ENCODE data around the gene OXSR1.
A peak's percentile ranks its signal among the peaks of the same experiment; 100 is the strongest.
"Not testable (repeated sequence)": the region's sequence is repeated elsewhere in the genome, so short reads cannot be mapped to it uniquely, and the experiment has no call there.

OXSR1 gene

DNA sequence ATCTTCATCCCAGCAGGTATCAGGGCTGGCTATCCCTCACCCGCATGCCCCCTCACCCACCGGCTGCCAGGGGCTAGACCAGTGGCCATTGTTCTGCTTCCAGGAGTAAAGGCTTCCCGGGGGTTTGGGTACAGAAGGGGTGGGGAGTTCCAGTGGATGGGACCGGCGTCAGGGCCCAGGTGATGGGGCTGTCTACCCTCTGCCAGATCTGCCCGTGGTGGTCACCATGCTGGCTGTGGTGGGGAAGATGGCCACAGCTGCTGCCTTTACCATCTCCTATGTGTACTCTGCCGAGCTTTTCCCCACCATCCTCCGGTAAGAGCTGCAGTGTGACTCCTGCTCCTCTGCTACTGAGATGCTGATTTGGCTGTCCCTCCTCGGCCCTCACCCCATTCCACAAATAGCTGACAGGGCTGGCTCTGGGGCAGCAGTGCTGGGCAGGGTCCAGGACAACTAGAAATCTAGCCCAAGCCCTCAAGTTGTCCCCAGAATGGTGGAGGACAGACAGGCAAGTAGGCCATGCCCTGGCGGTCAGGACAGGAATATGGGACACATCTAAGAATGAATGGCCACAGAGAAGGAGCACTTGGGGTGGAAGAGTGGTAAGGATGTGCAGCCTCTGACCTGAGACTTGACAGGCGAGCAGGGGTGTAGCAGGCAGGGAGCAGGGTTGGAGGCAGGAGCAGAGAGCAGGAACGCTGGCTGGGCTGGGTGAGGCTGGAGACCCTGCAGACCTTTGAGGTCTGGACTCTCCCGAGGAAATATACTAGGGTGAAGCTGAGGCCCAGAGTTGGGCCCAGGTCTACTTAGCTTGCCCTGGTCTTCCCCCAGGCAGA lies 111.0 kb downstream of the OXSR1 start:
- no peaks in the 10 kb centered on the region for H3K9me3 ChIP-seq (ENCODE audit: low read depth, low read length)
- DNase-seq (ENCODE audit: low read depth, low spot score), result no peak
- no peak for TF ChIP-seq EZH2 (IDR thresholded peaks at IDR 0.05)
- no peak for TF ChIP-seq FOXP2 (optimal IDR thresholded peaks at IDR 0.05; ENCODE audit: control extremely low read depth, extremely low read length, insufficient read depth)
- TF ChIP-seq POLR2AphosphoS5 (IDR thresholded peaks at IDR 0.05; ENCODE audit: borderline replicate concordance, low read depth, low read length), result no peak

DNA sequence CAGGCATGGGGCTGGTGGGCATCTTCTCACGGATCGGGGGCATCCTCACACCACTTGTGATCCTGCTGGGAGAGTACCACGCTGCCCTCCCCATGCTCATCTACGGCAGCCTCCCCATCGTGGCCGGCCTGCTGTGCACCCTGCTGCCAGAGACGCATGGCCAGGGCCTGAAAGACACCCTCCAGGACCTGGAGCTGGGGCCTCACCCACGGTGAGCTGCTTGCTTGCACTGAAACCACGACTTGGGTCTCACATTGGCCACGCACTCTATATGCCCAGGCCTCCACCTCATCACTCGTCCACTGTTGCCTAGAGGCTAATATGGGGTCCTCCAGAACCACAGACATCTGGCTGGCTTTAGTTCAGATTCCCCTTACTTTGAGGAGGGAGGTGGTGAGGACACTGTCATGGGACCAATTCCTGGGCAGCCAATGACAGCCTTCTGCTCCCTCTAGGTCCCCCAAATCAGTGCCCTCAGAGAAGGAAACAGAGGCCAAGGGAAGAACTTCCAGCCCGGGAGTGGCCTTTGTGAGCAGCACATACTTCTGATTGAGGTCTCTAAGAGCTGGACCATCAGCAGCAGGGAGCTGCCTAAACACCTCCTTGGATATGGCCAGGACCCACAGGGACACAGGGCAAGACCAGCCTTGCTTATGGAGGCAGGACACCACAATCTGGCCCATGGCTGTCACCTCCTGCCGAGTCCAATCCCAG lies 111.7 kb downstream of the OXSR1 start:
- no peak for DNase-seq (ENCODE audit: low read depth, low spot score)
- H3K36me3 ChIP-seq (ENCODE audit: insufficient read depth, low read length), result no peaks in the 10 kb centered on the region
- no peak overlapping the region for H3K4me3 ChIP-seq
- no peak overlapping the region for H3K9ac ChIP-seq (ENCODE audit: insufficient read length)
- no peak overlapping the region for H3K27ac ChIP-seq
- no peak for TF ChIP-seq EZH2 (IDR thresholded peaks at IDR 0.05)
- TF ChIP-seq FOXP2 (optimal IDR thresholded peaks at IDR 0.05; ENCODE audit: control extremely low read depth, extremely low read length, insufficient read depth), result no peak
- TF ChIP-seq POLR2AphosphoS5 (IDR thresholded peaks at IDR 0.05; ENCODE audit: borderline replicate concordance, low read depth, low read length), result no peak
- H3K9me3 ChIP-seq (ENCODE audit: low read depth, low read length), result no peaks in the 10 kb centered on the region

More for the DNA sequence above, 111.0 kb downstream of the OXSR1 start:
- H3K36me3 ChIP-seq (ENCODE audit: insufficient read depth, low read length), result no peaks in the 10 kb centered on the region
- no peak overlapping the region for H3K9ac ChIP-seq (ENCODE audit: insufficient read length)
- no peak overlapping the region for H3K27ac ChIP-seq
- no peak overlapping the region for H3K4me3 ChIP-seq

DNA sequence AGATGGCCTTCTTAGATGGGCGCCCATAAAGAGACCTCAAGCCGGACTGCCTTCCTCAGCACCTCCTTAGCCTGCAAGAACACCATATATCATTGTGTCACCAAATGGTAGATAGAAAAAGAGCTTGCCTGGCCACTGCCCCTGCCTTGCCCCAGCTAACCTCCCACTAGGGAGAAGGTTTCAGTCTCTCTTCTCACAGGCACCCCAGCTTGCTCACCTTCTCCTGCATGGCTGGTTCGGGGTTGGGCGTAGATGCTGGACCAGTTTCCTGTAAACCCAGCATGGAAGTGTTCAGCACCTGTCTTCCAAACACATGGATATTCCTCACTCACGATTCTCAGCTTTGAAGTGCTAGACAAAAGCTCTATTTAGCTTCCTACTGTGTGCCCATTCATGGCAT lies 113.5 kb downstream of the OXSR1 start:
- no peaks in the 10 kb centered on the region for H3K9me3 ChIP-seq (ENCODE audit: low read depth, low read length)
- no peak overlapping the region for H3K9ac ChIP-seq (ENCODE audit: insufficient read length)
- H3K4me3 ChIP-seq, result no peak overlapping the region
- no peaks in the 10 kb centered on the region for H3K36me3 ChIP-seq (ENCODE audit: insufficient read depth, low read length)
- no peak overlapping the region for H3K27ac ChIP-seq
- no peak for DNase-seq (ENCODE audit: low read depth, low spot score)
- no peak for TF ChIP-seq FOXP2 (optimal IDR thresholded peaks at IDR 0.05; ENCODE audit: control extremely low read depth, extremely low read length, insufficient read depth)
- TF ChIP-seq POLR2AphosphoS5 (IDR thresholded peaks at IDR 0.05; ENCODE audit: borderline replicate concordance, low read depth, low read length), result no peak
- TF ChIP-seq EZH2 (IDR thresholded peaks at IDR 0.05), result no peak

DNA sequence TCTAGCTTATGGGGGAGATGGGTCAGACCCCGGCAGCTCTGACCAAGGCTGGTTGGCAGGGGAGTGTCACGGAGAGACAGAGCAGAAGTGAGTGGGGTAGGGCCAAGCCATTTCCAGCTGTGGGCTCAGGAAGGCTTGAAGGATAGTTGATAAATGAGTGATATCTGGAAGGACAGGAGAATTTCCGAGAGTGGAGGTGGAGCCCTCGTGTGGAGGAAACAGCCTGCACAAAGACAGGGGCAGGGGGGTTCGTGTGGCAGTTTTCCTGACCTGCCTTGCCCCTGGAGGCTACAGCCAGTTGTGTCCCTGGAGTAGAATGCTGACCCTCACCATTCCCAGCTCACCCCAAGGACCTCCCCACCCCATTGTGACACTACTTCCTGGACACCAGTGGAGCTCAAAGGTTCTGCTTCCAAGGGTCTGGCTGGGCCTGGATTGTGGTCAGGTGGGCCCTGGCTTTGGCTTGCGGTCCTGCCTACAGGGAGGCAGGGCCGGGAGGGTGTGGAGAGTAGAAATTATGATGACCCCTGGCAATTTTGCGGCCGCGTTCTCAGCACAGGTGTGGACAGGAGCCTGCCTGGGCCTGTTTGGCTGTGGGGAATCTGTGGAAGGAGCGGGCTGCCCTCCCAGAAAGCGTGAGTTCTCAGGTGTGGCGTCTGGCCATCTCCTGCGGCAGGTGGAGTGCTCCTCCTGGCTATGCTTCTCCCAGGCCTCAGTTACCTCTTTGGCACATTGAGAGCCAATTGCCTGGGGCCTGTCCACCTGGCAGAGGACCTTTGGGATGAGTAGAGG lies 116.8 kb downstream of the OXSR1 start, which contains the start of gene SLC22A14:
SLC22A14 (plus strand) TSS at position 400 of the 792 bp plus-strand sequence. CDS start 23,733 bp downstream, outside the sequence.
- H3K9ac ChIP-seq (ENCODE audit: insufficient read length), result no peak within 1 kb of the TSS
- TF ChIP-seq POLR2AphosphoS5 (IDR thresholded peaks at IDR 0.05; ENCODE audit: borderline replicate concordance, low read depth, low read length), result no peak
- no peak for TF ChIP-seq FOXP2 (optimal IDR thresholded peaks at IDR 0.05; ENCODE audit: control extremely low read depth, extremely low read length, insufficient read depth)
- no peaks in the 10 kb centered on the region for H3K9me3 ChIP-seq (ENCODE audit: low read depth, low read length)
- no peak within 1 kb of the TSS; the same call in 1 of the 2 replicates for H3K27ac ChIP-seq
- H3K4me3 ChIP-seq, result no peak within 1 kb of the TSS
- DNase-seq (ENCODE audit: low read depth, low spot score), result no peak
- no peaks in the 10 kb centered on the region for H3K36me3 ChIP-seq (ENCODE audit: insufficient read depth, low read length)

DNA sequence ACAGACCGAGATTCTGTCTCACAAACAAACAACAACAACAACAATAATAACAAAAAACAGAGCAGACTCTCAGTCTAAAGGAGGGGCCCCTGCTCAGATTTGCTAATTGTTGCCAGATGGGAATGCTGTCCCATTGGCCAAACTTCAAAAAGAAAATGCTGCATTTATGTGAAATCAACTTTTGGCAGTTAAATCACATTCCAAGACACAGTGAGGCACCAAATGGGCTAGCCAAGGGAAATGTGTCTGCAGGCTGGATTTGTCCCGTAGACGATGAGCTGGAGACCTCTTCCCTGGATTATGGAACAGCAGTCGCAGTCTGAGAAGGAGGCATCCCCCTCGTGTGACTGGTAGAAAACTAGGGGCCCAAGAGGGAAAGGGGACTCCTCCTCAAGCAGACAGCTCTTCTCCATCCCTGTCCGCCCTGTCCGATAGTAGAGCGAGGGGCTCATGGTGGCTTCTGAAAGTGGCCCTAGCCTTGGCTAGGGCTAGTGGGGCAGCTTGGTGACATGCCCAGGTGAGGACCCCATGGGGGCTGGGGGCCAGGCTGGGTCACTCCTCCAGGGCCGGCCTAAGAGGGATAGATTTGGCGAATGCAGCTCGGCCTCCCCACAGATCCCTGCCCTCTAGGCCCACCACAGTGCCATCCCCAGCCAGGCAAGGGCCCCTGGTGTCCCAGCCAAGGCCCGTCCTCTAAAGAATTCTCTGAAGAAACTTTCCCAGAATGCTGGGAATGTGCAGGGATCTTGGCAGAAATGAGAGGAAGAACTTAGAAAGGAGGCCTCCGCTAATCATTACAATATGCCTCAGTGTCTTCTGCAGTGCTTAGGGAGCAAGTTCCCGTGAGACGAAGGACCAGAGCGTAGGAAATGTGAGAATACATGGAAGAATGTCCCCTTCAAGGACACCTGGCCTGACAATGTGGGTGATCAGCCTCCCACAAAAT lies 118.7 kb downstream of the OXSR1 start:
- Histone ChIP-seq H3K9me3 (ENCODE audit: low read depth, low read length) (no peaks in the 10 kb centered on the region), H3K27ac (peak overlapping the region; percentile 13; the same call in 1 of the 2 replicates), H3K9ac (ENCODE audit: insufficient read length) (no peak overlapping the region), H3K4me3 (no peak overlapping the region), H3K36me3 (ENCODE audit: insufficient read depth, low read length) (no peaks in the 10 kb centered on the region)
- DNase-seq (ENCODE audit: low read depth, low spot score), result no peak
- TF ChIP-seq POLR2AphosphoS5 (IDR thresholded peaks at IDR 0.05; ENCODE audit: borderline replicate concordance, low read depth, low read length), result no peak
- TF ChIP-seq FOXP2 (optimal IDR thresholded peaks at IDR 0.05; ENCODE audit: control extremely low read depth, extremely low read length, insufficient read depth), result no peak
- TF ChIP-seq EZH2 (IDR thresholded peaks at IDR 0.05), result no peak

DNA sequence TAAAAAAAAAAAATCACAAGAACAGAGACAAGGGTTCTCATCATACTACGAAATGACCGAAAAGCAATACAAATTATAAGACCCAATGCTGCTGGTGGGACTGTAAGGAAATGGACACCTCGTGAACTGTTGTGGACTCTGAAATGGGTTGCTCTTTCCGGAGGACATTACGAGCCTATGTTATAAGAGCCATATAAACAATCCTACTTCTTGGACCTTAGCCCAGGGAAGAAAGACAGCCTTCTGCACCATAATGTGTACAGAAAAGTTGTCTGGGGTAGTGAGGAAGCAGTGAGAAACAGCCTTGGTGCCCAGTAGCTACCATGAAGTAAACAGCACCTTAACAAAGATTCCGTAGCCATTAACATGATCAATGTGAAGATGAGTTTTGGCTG lies 119.4 kb downstream of the OXSR1 start:
- Histone ChIP-seq H3K4me3 (no peak overlapping the region), H3K9me3 (ENCODE audit: low read depth, low read length) (no peaks in the 10 kb centered on the region), H3K36me3 (ENCODE audit: insufficient read depth, low read length) (no peaks in the 10 kb centered on the region), H3K27ac (no peak overlapping the region), H3K9ac (ENCODE audit: insufficient read length) (no peak overlapping the region)
- no peak for DNase-seq (ENCODE audit: low read depth, low spot score)
- TF ChIP-seq POLR2AphosphoS5 (IDR thresholded peaks at IDR 0.05; ENCODE audit: borderline replicate concordance, low read depth, low read length), result no peak
- TF ChIP-seq FOXP2 (optimal IDR thresholded peaks at IDR 0.05; ENCODE audit: control extremely low read depth, extremely low read length, insufficient read depth), result no peak
- TF ChIP-seq EZH2 (IDR thresholded peaks at IDR 0.05), result no peak

DNA sequence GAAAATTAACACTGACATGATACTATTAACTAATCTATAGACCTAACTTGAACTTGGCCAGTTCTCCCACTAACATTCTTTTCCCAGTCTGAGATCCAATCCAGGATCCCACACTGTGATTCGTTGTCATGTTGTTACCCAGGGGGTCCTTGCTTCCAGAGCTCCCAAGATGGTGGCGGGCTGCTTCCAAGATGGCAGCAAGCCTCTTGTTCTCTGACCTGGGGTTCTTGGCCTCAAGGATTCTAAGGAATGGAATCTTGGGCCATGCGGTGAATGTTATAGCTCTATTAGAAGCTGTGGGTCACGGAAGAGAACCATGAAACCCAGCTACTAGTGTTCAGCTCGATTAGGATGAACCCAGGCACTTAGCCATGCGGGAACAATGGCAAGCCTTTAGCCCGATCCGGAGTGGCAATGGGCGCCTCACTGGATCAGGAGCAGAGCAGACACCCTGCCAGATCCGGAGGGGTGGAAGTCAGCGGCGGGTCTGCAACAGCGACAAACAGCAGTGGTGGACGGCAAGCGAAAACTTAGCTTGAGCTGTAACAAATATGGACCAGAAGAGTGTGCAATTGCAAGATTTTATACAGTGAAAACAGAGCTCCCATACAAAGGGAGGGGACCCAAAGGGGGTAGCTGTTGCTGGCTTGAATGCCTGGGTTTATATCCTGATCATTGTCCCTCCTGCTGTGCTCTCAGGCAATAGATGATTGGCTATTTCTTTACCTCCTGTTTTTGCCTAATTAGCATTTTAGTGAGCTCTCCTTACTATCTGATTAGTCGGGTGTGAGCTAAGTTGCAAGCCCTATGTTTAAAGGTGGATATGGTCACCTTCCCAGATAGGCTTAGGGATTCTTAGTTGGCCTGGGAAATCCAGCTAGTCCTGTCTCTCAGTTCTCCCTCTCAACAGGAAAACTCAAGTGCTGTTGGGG lies 124.2 kb downstream of the OXSR1 start:
- H3K9ac ChIP-seq (ENCODE audit: insufficient read length); H3K36me3 ChIP-seq (ENCODE audit: insufficient read depth, low read length); H3K9me3 ChIP-seq (ENCODE audit: low read depth, low read length); DNase-seq (ENCODE audit: low read depth, low spot score); H3K27ac ChIP-seq; H3K4me3 ChIP-seq: not testable (repeated sequence)

DNA sequence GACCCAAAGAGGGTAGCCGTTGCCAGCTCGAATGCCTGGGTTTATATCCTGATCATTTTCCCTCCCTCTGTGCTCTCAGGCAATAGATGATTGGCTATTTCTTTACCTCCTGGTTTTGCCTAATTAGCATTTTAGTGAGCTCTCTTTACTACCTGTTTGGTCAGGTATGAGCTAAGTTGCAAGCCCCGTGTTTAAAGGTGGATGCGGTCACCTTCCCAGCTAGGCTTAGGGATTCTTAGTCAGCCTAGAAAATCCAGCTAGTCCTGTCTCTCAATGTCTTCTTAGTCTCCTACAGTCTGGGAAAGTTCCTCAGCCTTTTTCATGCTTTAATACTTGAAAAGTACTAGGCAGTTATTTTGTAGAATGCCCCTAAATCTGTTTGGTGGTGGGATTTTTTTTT lies 131.7 kb downstream of the OXSR1 start:
- H3K27ac ChIP-seq; H3K36me3 ChIP-seq (ENCODE audit: insufficient read depth, low read length); H3K9ac ChIP-seq (ENCODE audit: insufficient read length); H3K9me3 ChIP-seq (ENCODE audit: low read depth, low read length); DNase-seq (ENCODE audit: low read depth, low spot score); H3K4me3 ChIP-seq: not testable (repeated sequence)

Data from SK-N-MC (cell line).